ENCODE results near the gene PDGFD.

PDGFD gene

GRCh38 chr11:104164028-104164520 lies at the start of gene PDGFD:
PDGFD (minus strand) TSS chr11:104164147.
- DNase-seq: peak in 16 of 51 donors; percentile 1 to 36 (median 16)

GRCh38 chr11:104206936-104207335 lies 43.0 kb upstream of the PDGFD start:
- DNase-seq: no peak

DNA sequence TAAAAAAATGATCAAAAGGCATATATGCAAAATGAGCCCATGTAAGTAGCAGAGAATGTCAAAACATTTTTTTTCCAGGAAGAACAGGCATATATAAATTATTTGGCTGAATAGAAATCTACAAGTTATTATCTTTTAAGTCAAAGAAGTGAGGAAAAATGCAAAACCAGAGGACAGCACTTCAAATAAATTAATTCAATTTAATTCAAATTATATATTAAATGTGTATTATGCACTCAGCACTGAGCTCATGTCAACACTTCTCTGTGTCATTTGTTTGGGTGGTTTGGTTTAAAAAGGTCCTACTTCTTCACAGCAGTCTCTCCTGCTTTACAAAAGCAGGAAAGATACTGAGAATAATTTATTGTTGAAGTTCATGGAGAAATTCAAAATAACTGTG lies 41.9 kb upstream of the PDGFD start:
- DNase-seq: no peak

- DNase-seq: no peak
Observed at GRCh38 chr11:104200688-104201087, 36.7 kb upstream of the PDGFD start.

DNA sequence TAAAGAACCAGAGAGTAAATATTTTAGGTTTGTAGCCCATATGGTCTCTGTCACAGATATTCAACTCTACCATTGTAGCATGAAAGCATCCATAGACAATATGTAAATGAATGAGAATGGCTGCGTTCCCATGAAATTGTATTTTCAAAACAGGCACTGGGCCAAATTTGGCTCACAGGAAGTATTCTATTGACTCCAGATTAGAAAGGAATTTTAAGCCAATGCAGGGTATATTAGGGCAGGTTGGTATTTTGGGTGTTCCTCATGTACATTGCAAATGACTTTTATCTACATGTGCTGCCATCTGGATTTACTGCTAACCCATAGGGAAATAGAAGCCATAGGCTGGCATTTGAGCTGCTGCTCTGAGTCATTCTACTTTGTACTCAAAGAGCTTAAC lies 35.1 kb upstream of the PDGFD start:
- DNase-seq: no peak

DNA sequence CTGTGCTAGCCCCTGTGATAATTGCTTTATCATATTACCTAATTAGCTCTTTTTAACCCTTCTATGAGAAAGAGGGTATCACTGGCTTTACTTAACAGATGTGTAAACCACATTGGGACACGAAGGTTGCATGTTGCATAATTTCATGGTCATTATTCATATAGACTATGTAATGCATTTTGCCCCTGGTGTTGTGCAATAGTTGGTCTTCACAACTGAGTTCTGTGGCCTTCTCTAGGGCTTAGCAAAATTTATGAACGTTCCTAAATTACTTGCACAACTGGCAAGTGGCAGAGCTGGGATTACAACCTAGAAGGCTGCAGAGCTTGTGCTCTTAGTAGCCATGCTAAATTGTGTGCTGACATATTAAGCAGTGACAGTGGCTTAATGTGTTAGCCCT lies 34.6 kb upstream of the PDGFD start:
- no peak for DNase-seq

DNA sequence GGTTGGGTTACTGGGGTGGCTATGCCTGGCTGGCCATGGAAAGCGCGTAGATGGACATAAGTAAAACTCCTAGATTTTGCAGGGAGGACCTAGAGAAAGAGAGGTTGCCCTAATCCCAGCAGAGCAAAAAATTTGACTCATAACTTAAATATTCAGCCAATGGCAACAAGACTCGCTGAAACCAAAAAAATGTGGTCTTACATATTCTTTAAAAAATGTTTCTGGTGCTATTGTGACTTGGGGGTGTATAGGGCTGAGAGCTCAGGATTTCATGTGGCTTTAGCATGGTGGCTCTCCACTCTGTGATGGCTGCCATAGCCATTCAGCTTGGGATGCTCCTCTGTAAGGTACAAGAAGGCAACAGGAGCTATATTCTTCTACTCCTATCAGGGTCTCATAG lies 27.2 kb upstream of the PDGFD start:
- DNase-seq: no peak

DNA sequence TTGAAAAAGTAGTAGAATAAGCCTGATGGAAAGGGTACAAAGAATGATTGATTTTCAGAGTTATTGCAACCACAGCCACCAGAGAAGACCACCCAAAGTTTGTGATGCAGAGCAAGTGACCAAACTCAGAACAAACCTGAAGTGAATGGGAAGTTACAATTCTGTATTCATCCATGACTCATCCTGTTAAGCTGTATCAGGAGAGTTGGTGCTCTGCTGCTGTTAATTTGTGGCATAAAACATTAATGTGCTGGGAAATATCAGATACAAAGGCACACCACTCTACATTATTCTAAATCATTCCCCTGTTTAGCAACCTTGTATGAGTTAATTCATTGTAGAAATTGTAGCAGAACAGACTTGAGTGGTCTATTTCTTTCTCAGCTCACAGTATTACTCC lies 19.6 kb upstream of the PDGFD start:
- DNase-seq: no peak

DNA sequence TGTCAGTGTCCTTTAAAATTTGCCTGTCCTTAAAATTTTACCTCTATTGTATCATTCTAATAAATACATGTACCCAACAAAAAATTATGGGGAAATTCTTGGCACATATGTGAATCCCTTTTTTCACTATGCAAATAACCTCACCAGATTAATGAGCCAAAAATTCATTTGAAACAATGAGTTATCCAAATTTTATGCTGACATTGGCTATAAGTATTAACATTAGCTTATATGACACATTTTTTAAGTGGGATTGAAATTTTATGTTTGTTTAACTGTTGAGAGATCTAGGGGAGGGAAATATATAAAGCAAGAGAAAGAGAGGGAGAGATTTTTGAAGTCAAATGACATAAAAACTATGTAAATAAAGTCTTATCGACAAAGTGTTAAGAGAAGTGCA lies 11.8 kb upstream of the PDGFD start:
- no peak for DNase-seq

- no peak for DNase-seq
Observed at GRCh38 chr11:104169091-104169490, 5.1 kb upstream of the PDGFD start.

- no peak for DNase-seq
Observed at GRCh38 chr11:104165014-104165413, 1.1 kb upstream of the PDGFD start.

DNA sequence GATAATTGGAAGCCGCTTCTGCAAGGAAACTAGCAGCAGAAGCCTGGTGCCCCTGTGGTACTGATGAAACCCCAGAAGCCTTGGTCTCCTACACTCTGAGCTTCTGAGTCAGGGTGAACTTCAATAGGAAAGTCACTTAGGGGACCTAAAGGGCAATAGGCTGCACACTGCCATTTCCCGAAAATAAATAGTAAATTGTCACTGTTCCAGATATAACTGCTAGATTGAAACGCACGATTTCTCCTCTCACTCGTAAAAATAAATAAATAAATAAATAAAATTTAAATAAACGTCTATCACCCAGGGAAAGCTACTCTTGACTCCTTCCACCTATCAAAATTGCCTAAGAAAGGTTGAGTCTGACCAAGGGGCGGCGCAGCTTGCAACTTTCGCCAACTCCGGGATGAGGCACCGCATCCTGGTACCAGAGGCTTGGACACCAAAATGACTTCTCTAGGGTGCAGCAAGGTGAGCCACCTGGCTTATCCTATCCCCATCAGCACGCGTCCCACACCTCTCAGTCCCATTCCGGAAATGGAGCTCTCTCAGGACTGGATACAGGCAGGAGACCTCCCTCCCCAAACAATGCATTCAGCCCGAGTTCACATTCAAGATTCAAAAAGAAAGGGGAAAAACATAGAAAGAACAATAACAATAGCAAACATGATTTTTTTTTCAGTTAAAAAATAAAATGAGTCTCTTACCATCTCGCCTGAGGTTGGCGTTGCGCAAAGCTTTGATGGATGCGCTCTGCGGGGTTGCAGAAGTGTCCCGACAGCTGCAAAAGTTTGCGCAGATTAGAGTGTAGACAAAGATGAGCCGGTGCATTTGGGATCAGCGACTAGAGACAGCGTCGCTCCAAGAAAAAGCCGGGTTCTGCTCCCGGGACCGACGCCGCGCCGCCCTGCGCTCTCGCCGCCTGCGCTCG lies 583 bp downstream of the PDGFD start:
- peak in 3 of 51 donors; percentile 1 to 2 (median 2) for DNase-seq

DNA sequence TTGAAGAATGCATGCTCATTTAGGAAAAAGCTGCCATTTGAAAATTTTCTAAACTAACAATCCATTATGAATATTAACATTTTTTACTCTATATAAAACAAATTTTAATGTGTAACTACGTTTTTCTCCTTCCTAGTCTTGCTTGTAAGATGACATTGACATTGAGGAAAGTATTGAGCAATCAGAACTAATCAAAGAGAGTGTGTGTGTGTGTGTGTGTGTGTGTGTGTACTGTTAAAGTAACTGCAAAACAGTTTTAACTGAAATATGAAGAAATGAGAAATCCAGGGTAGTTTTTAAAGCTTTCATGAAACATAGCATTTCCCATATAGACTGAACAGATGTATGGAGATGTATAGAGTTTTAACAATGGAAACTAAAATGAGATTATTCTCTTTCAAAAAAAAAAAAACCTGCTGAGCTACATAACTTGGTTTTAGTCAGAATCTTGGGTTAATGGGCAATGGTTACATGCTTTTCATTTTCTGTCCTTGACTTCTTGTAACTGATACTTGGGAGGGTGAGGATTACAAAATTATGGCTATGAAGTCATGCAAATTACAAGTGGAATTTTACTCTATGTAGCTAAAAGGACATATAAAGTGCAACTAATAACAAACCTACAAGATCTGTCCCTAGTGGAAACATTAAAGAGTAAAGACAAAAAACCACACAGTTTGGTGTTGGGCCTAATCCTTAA lies 2.0 kb downstream of the PDGFD start:
- DNase-seq: no peak

GRCh38 chr11:104159356-104159755 lies 4.6 kb downstream of the PDGFD start:
- no peak for DNase-seq

DNA sequence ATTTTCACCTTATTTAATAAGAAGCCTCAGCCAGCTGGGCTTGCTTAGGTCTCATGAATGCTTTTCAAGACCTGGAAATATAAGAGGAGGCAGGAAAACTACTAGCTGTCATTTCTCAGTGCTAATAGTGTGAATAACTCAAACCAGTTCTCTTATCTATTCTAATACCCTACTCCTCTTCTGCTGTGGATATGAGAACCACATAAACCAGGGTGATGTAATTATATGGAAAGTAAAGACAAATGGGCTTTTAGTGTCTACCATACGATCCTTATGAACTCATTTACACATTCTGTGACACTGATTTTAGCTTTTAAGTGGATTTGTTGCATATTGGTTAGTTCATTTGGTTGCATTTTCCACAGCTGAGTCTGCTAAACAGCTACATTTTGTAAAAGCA lies 8.6 kb downstream of the PDGFD start:
- DNase-seq: no peak

DNA sequence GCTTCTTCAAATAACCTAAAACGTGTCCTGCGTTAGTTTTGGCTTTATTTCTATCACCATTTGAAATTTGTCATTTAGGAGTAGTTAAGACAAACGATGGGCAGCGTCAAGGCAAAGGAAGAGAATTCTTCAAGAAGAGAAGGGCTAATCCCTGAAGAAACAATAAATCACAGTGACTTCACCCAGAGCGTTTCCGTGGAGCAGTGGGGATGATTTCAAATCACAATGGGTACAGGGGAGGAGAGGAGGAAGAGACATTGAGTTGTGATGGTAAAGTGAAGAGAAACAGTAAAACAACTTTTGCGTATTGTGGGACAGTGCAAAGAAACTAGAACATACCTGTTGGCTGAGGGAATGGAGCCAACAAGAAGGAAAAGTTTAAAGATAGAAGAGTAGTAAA lies 9.7 kb downstream of the PDGFD start:
- DNase-seq: no peak

GRCh38 chr11:104152941-104153505 lies 10.9 kb downstream of the PDGFD start:
- DNase-seq: no peak

DNA sequence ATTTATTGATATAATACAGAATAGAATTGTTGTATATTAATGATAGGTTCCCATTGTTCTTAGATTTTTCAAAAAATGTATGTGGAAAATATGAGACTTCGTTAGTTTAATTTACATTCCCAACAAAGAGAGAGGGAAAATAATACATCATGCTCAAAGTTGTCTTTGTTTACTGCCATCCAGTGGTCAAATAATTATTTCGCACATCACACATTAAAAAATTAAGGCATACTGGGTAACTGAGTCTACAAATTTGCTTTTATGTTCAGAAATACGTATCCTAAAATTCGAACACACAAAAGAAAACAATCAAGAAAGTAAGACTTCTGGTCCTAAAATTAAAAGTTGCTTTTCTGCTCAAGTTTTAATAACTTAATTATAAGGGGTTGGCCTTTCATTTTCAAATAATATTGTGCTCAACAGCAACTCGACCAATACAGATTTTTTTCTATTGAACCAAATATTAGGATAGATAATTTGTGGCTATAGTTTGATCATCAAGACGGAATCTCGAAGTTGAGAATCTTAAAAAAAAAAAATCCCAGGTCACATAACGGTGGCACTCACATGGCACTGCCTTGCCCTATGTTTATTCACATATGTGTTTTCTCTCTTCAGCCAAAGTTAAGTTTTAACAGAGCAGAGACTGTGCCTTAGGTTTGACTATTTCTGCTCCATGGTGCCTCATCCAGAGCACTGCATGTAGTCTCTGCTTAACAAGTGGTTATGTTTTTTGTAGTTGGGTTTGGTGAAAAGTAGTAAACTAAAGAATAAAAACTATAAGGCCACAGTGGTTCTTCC lies 12.3 kb downstream of the PDGFD start:
- DNase-seq: no peak

- no peak for DNase-seq
Observed at GRCh38 chr11:104148706-104149105, 15.2 kb downstream of the PDGFD start.

DNA sequence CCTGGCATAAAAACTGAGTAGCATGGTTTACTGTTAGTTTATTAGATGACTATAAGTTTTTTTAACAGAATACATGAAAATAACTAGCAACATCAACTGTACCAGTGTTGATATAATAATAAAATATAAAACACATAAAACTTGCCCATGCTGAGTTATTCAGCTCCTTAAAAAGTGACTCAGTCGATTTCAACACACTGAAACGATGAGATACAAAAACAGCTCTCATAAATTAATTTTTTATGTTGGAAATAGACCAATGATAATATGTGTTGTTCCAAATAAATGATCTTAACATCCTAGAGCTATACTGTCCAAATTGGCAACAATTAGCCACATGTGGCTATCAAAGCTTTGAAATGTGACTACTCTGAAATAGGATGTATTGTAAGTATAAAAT lies 15.9 kb downstream of the PDGFD start:
- DNase-seq: no peak

DNA sequence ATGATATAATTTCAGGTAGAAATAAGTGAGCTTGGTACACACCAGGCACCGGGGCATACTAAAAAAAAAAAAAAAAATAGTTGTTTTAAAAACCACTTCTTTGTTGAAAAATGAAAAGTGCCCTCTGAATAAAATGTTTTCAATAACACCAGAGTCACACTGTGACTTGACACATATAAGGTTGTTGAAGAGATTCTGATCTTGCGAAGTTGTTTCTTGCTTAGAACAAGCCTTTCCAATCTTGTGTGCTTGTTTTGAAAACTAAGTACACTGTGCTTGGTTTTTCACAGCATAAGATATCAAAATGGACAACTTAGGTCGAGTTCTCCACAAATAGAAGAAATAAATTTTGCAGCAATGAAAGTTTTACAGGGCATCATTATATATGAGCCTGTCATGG lies 17.0 kb downstream of the PDGFD start:
- DNase-seq: no peak

- no peak for DNase-seq
Observed at GRCh38 chr11:104146421-104146820, 17.5 kb downstream of the PDGFD start.

Data from hypothalamus (tissue), 51 donors.